Measurements from ENCODE around the gene NR3C2.

NR3C2 gene

DNA sequence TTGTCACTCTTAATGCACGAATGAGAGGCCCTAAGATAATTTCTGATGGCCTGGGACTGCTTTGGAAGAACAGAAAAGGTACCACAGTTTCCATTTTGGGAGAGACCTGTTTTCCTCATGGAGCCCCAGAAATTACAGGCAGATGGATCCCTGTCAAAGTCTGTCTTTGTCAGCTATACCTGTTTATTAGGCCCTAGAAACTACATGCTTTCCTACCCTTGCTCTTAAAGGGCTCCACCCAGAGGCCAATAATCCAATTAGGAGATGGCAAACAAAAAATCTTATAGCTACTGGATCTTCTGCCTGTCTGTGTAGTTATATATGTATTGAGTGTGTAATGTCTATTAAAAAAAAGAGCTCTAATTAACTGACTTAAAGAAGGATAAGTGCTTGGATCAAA, 141.3 kb downstream of the NR3C2 start:
- no peak for DNase-seq

DNA sequence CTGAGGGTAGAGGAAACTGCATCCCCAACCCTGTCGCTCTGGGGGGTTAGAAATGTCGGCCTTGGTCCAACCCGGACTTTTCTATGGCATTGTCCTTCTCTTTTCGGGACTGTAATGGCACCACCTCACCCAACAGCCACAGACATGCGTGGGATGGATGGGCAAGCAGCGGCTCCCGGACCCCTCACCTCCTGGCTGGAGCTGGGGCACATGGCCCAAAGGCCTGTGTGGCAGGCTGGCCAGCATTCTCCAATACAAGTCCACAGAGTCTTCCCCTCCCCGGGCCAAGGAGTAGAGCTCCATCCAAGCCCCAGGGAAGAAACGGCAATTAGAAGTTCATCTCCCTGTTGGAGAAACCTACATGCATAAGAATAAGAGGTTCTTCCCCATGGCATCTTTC, 142.9 kb downstream of the NR3C2 start:
- no peak for DNase-seq

DNA sequence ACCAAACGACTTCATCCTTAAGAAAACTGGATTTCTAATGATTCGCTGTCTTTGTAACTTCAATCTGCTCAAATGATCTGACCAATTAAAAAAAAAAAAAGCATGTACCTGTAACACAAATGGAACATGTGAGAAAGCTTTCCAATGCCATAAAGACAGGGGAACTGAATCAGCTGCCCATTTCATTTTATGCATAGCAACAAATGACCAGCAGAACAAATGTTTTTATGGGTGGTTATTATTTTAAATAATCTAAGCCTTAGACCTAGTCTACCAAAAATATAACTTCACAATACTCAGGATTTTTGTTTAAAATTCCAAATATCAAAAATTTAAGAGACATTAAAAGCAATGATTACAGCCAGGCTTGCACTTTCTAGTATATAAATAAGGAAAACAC, 145.7 kb downstream of the NR3C2 start:
- DNase-seq, result no peak

- DNase-seq, result no peak
Observed at GRCh38 chr4:148295642-148296041, 146.6 kb downstream of the NR3C2 start.

- no peak for DNase-seq
Observed at GRCh38 chr4:148293571-148293970, 148.6 kb downstream of the NR3C2 start.

- DNase-seq, result no peak
Observed at GRCh38 chr4:148292686-148293085, 149.5 kb downstream of the NR3C2 start.

GRCh38 chr4:148289740-148290139, 152.5 kb downstream of the NR3C2 start:
- no peak for DNase-seq

GRCh38 chr4:148288448-148288847, 153.8 kb downstream of the NR3C2 start:
- DNase-seq, result no peak

- no peak for DNase-seq
Observed at GRCh38 chr4:148287111-148287510, 155.1 kb downstream of the NR3C2 start.

DNA sequence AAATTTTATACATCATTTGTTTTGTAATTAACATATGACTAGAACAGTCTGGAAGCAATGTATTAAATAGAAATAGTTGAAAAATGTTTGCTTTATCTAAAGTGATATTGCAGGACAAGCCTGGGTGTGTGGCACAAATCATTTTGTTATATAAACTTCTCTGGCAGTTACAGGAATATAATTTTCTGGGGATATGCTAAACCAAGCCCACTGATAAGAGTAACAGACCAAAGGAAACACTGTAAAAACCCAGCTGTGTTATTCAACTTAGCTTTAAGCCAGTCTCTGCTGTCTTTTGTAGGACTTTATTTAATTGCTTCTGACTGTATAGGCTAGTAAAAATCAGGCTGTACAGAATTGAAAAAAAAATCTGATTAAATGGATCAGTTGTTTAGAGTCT, 156.2 kb downstream of the NR3C2 start:
- DNase-seq, result no peak

DNA sequence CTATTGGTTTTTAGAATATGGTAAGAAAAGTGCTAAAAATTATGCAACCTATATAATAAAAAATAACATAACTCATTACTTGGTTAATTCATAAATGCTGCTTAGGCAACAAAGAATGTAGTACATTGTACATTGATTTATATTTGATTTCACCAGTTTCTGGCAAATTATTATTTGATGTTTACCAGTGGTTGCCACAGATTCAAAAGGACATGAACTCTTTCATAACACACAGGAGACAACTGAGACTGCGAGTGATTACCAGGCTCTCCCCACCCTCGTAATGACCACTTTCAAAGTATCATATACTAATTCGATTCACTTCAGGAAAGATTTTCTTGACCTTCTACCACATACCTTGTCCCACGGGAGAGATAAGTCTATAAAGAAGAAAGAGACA, 158.5 kb downstream of the NR3C2 start:
- no peak for DNase-seq

DNA sequence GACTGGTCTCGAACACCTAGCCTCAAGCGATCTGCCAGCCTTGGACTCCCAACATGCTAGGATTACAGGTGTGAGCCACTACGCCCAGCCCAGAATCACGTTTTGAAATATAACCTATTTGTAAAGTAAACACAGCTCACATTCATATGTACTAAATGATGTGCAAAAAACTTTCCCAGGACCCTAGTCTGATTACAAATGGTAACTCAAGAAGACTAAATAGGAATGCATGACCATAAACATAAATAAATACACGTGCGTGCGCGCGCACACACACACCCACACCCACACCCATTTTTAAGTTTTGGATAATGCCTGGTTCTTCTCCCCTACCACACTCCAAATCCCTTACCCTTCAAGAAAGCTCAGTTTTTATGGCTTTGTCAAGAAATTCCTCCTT, 163.9 kb downstream of the NR3C2 start:
- DNase-seq, result no peak

GRCh38 chr4:148275266-148275665, 166.9 kb downstream of the NR3C2 start:
- no peak for DNase-seq

DNA sequence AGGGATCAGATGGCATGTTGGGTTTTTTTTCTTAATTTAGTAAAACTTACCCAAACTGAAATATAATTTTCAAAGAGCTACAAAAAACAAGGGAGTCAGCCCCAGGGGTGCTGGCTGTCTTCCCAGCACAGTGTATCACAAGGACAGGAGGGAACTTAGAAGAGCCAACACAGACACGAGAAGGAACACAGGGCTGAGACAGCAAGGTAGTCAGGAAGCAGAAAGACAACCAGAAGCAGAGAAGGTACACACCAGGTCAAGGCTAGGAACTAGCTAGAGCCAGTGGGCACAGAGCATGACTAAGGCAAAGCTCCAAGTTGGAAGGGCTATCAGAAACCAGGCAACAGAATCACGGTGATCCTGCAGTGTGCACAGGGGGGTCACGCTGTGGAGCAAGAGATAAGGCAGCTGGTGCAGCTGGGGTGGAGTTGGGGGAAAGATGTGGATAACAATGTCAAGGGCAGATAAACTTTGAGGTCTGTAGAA, 168.7 kb downstream of the NR3C2 start:
- DNase-seq, result no peak

DNA sequence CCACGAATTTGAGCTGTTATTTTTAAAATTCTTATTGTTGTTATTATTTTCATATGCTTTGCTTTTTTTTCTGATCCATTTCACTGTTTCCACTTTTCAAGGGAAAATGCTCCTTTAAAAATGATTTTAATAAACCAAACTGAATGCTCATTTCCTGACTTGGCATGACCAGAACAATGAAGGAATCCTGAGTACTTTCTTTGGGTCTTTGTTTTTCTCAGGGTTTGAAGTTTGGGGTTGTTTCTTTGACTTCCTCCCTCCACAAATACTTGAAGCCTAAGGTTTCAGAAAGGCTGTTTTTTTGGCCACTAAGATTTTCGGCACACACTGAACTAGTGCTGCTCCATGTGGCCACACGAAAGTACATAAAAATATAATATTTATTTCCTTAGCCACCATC, 171.0 kb downstream of the NR3C2 start:
- DNase-seq, result no peak

- DNase-seq, result no peak
Observed at GRCh38 chr4:148270630-148271029, 171.6 kb downstream of the NR3C2 start.

- no peak for DNase-seq
Observed at GRCh38 chr4:148268835-148269234, 173.4 kb downstream of the NR3C2 start.

DNA sequence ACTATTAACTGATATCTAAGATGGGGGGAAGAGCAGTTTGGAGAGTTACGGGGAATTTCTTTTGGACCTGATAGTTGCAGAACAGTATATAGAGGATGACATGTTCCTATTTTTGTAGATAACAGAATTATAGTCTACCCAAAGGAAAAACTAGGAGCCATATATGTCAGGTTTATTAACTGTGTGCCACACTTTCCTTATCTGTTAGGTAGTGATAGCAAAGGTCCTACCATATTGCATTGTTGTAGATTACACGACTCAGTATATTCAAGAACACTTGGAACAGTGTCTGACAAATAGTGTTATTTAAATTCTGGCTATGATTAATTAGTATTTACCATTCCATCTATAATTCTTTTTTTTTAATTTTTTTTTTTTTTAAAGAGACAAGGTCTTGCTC, 175.3 kb downstream of the NR3C2 start:
- no peak for DNase-seq

- DNase-seq, result no peak
Observed at GRCh38 chr4:148266240-148266639, 176.0 kb downstream of the NR3C2 start.

- no peak for DNase-seq
Observed at GRCh38 chr4:148265627-148266026, 176.6 kb downstream of the NR3C2 start.

DNA sequence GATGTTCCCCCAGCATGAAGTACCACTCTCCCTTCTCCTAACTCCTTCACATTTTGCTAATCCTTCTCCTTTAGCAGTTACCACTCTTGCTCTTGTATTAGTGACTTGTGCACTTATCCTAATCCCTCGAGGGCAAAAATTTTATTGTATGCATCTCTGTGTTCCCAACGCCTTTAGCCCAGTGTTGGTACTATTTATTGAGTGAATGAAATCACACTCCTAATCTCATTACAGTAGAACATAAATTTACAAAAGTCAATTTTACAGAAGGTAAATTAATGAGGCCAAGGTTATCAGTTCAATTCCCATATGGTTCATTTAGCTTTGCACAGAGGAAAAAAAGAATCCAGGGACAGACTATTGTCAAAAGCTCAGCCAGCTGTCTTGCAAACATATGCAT, 178.4 kb downstream of the NR3C2 start:
- no peak for DNase-seq

- no peak for DNase-seq
Observed at GRCh38 chr4:148263127-148263526, 179.1 kb downstream of the NR3C2 start.

DNA sequence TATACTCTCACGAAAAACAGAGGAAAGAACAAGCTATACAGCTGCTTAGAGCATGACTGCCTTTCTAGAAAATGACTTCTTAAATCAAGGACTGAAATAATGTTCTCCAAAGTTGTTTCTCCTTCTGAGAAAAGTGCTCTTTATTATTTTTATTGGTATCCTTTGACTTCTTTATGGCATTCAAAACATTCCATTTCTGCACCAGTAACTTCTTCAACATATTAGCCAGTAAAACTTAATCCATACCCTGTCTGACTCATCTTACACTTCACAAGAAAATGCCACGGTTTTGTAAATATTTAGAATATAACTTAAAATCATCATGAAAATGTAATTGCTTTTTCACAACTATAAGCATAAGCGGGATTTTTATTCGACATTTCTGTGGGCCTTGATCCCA, 180.4 kb downstream of the NR3C2 start:
- no peak for DNase-seq

DNA sequence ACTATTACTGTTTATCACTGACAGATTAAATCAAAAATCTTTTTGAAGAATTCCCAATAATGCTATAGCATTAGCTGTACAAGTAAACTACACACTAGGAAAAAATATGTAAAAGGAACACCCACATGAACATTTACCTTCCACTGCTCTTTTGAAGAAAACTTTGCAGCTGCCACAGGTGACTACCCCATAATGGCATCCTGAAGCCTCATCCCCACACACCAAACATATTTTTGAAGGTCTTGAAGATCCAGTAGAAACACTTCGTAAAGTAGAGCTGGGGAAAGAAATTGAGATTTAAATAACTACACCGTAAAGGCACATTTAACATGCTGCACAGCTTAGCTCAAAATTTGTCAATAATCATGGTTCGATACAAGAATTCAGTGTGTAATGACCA, 182.4 kb downstream of the NR3C2 start:
- DNase-seq, result no peak

DNA sequence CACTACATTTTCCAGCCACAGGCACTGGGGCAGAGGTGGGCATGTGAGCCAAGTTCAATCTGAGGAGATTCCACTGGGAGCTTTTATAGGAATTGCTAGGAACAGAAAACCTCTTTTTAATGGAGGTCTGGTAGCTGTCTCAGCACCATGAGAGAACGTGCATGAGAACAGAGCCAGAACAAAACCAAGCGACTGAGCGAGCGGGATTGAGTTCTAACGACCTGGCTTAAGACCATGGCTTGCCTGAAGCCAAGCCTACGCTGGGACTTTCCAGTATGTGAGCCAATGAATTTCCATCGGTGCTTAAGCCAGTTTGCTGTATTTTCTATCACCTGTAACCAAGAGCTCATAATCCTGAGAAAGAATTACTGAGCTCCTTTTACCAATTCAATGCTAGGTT, 183.7 kb downstream of the NR3C2 start:
- no peak for DNase-seq

DNA sequence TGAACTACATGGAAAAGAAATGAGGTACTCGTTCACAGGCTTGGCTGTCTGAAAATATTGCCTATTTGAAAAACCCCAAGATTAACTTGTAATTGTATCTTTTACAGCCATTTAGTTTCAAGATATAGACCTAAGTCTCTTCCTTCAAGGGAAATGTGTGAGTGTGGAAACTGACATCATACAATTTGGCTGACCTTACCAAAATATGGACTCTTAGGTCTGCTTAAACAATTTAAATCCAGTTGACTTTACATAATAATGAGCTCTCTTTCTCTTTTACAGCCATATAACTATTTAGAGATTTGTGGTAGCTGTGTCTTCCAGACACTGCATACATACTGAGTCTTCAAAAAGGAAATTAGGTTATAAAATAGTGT, 186.9 kb downstream of the NR3C2 start:
- DNase-seq, result no peak

Measured in central memory CD4-positive, alpha-beta T cell (primary cell).